OCI-LY1 (cell line): ENCODE results near the gene SCLY.

Experiments used
- H2AFZ ChIP-seq: fragments of 200-600 bp; sonication (generic), shearing (Covaris generic); 2 replicates; pipeline ENCODE4 v1.6.0; 2014; ENCODE audit warnings: antibody characterized with exemption, mild to moderate bottlenecking, low read length
- H3F3A ChIP-seq: fragments of 200-600 bp; sonication (generic), shearing (Covaris generic); 2 replicates; pipeline ENCODE4 v1.6.0; 2014; ENCODE audit warnings: mild to moderate bottlenecking, antibody characterized with exemption, low read length, moderate library complexity; ENCODE audit not compliant: insufficient read depth
- H3K27ac ChIP-seq: fragments of 200-600 bp; sonication (generic); 2 replicates; pipeline ENCODE4 v1.5.1; 2014; ENCODE audit warnings: low read length, mixed run types, mild to moderate bottlenecking, low read depth; ENCODE audit not compliant: poor library complexity, severe bottlenecking
- H3K27me3 ChIP-seq: fragments of 200-600 bp; sonication (generic); 2 replicates; pipeline ENCODE4 v1.6.0; 2014; ENCODE audit warnings: antibody characterized with exemption, mild to moderate bottlenecking, low read length, moderate library complexity; ENCODE audit not compliant: insufficient read depth
- H3K36me3 ChIP-seq: fragments of 200-600 bp; sonication (generic); 2 replicates; pipeline ENCODE4 v1.6.1; 2014; ENCODE audit warnings: mild to moderate bottlenecking, antibody characterized with exemption, low read length, moderate library complexity, mixed read lengths; ENCODE audit not compliant: insufficient read depth
- H3K4me1 ChIP-seq: fragments of 200-600 bp; sonication (generic); 2 replicates; pipeline ENCODE4 v1.5.1; 2014; ENCODE audit warnings: mild to moderate bottlenecking, low read length, moderate library complexity; ENCODE audit not compliant: insufficient read depth, severe bottlenecking
- H3K4me2 ChIP-seq: fragments of 200-600 bp; sonication (generic), shearing (Covaris generic); 2 replicates; pipeline ENCODE4 v1.6.1; 2014; ENCODE audit warnings: low read length
- H3K4me3 ChIP-seq: fragments of 200-600 bp; sonication (generic); 2 replicates; pipeline ENCODE4 v1.5.1; 2014; ENCODE audit warnings: low read length, low read depth, mild to moderate bottlenecking, mixed read lengths; ENCODE audit not compliant: poor library complexity, severe bottlenecking
- H3K79me2 ChIP-seq: fragments of 200-600 bp; shearing (Covaris generic); 2 replicates; pipeline ENCODE4 v1.6.1; 2016; ENCODE audit warnings: mixed run types, low read length, mixed read lengths; ENCODE audit not compliant: insufficient read depth
- H3K9ac ChIP-seq: fragments of 200-600 bp; sonication (generic), shearing (Covaris generic); 2 replicates; pipeline ENCODE4 v1.6.1; 2014; ENCODE audit warnings: mild to moderate bottlenecking, low read length, mixed read lengths
- H3K9me2 ChIP-seq: fragments of 200-600 bp; sonication (generic), shearing (Covaris generic); 2 replicates; pipeline ENCODE4 v1.6.1; 2014; ENCODE audit warnings: low read depth, mild to moderate bottlenecking, low read length, mixed read lengths
- H3K9me3 ChIP-seq: fragments of 200-600 bp; shearing (Covaris generic); 2 replicates; pipeline ENCODE4 v1.6.1; 2014; ENCODE audit warnings: low read length, mixed read lengths
- H4K20me1 ChIP-seq: fragments of 200-600 bp; sonication (generic), shearing (Covaris generic); 2 replicates; pipeline ENCODE4 v1.6.0; 2016; ENCODE audit warnings: mild to moderate bottlenecking, low read length; ENCODE audit not compliant: insufficient read depth
- EZH2 ChIP-seq: fragments of 200-600 bp; sonication (generic), shearing (Covaris generic); IDR thresholded peaks from 2 replicates; pipeline ENCODE4 v1.8.0; 2017; ENCODE audit warnings: borderline replicate concordance, mixed run types, mild to moderate bottlenecking, antibody characterized with exemption, low read length, moderate library complexity, mixed read lengths
- TF ChIP-seq, protein P1 (sequence below): fragments of 200-600 bp; sonication (generic), shearing (Covaris generic); IDR thresholded peaks from 2 replicates; pipeline ENCODE4 v1.5.1; 2017; ENCODE audit warnings: mild to moderate bottlenecking, antibody characterized with exemption, low read length, moderate library complexity, mixed read lengths

The SCLY gene

DNA sequence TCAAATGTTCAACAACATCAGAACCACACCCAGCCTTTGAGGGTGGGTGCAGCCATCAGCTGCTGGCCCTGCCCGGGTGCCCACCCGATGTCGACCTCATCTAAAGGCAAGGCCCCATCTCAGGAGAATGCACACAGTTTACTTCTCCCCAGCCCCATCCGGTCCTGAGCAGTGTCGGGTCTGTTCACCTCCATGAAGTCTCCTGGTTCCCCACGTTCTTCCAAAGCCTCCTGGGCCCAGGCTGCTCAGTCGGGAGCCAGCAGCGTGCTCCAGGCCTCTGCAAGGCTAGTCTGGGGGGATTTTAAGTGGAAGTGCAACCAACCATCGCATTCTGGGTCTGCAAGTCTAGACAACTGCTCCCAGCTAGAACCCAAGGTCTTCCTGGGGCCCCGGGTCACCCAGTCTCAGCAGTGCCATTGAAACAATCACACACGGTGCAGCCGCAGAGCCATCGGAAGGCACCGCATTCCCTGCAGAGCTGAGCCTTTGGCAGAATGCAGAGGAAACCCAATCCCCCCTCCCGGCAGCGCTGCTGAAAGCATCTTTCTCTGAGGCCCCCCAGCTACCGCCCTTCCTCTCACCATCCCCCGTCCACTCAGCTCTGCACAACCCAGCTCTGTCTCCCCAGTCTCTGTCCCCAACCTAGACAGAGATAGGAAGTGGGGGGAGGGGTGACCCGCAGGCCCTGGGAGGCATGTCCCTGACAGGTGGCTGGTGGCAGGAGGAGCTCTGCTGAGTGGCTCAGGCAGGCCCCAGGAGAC lies 47.8 kb downstream of the SCLY start:
- peak overlapping the region; percentile 3; the same call in 1 of the 2 replicates for H3K9ac ChIP-seq
- H3K4me1 ChIP-seq = peaks cover 32% of the 10 kb centered on the region
- TF ChIP-seq EZH2 = no peak
- TF ChIP-seq, protein P1, sequence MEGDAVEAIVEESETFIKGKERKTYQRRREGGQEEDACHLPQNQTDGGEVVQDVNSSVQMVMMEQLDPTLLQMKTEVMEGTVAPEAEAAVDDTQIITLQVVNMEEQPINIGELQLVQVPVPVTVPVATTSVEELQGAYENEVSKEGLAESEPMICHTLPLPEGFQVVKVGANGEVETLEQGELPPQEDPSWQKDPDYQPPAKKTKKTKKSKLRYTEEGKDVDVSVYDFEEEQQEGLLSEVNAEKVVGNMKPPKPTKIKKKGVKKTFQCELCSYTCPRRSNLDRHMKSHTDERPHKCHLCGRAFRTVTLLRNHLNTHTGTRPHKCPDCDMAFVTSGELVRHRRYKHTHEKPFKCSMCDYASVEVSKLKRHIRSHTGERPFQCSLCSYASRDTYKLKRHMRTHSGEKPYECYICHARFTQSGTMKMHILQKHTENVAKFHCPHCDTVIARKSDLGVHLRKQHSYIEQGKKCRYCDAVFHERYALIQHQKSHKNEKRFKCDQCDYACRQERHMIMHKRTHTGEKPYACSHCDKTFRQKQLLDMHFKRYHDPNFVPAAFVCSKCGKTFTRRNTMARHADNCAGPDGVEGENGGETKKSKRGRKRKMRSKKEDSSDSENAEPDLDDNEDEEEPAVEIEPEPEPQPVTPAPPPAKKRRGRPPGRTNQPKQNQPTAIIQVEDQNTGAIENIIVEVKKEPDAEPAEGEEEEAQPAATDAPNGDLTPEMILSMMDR = no peak
- peak overlapping the region; percentile 59 for H3K27ac ChIP-seq
- no peaks in the 10 kb centered on the region for H3K9me2 ChIP-seq
- no peak overlapping the region for H2AFZ ChIP-seq
- peak overlapping the region; percentile 28 for H3K4me3 ChIP-seq
- H3K9me3 ChIP-seq = peaks cover 11% of the 10 kb centered on the region; the same call in 1 of the 2 replicates
- H4K20me1 ChIP-seq = no peaks in the 10 kb centered on the region
- H3K27me3 ChIP-seq = peaks cover 3% of the 10 kb centered on the region; the same call in 1 of the 2 replicates
- no peaks in the 10 kb centered on the region; the same call in 1 of the 2 replicates for H3K36me3 ChIP-seq
- no peaks in the 10 kb centered on the region for H3K79me2 ChIP-seq
- no peaks in the 10 kb centered on the region for H3F3A ChIP-seq
- H3K4me2 ChIP-seq = peak overlapping the region; percentile 70

DNA sequence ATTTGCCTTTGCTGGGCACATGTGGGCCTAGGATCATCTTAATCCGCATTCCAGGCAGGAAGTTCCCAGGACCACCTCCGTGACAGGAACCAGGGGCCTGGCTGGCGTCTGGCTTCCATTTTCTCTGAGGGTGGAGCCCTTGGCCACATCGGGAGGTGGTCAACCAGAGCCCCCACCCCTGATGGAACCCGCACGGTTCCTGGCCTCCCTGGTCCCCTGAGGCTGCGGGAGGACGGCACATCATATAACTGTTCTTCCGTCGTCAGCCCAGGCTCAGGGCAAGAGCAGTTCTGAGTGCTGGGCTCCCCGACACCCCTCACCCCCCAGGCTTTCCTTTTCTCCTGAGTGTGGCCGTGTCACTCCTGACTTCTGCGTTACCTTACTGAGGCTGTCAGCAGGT lies 52.8 kb downstream of the SCLY start:
- H3K27ac ChIP-seq = no peak overlapping the region
- no peaks in the 10 kb centered on the region; the same call in 1 of the 2 replicates for H3K36me3 ChIP-seq
- no peak overlapping the region for H3K9ac ChIP-seq
- H3K4me2 ChIP-seq = no peak overlapping the region
- H3K9me3 ChIP-seq = peaks cover 11% of the 10 kb centered on the region; the same call in 1 of the 2 replicates
- no peak overlapping the region for H3K4me3 ChIP-seq
- H3K4me1 ChIP-seq = peaks cover 10% of the 10 kb centered on the region
- peaks cover 8% of the 10 kb centered on the region; the same call in 1 of the 2 replicates for H3K27me3 ChIP-seq
- H3K79me2 ChIP-seq = no peaks in the 10 kb centered on the region
- no peak overlapping the region for H2AFZ ChIP-seq
- no peaks in the 10 kb centered on the region for H4K20me1 ChIP-seq
- no peaks in the 10 kb centered on the region for H3F3A ChIP-seq
- no peak for TF ChIP-seq EZH2
- TF ChIP-seq, protein P1 = no peak
- H3K9me2 ChIP-seq = no peaks in the 10 kb centered on the region

DNA sequence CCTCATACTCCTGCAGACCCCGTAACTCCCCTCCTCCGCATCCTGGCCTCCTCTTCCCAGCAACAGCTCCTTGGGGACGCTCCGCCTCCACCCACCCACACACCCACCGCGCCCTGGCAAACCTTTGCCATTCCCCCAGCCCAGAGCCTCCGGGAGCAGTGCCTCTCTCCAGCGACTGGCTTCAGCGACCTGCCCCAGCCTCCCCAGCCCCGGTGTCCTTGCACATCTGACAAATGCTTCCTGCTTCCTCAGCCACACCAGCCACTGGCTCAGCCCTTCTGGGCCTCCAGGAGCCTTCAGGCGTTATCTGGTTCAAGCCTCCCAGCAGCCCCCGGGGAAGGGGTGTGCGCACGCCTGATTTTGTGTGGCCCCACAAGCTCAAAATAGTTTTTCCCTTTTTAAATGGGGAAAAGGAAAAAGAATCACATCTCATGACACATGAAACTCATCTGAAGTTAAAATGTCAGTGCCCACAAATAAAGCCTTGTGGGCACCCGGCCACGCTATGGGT lies 53.6 kb downstream of the SCLY start:
- H3K4me3 ChIP-seq = no peak overlapping the region
- H3F3A ChIP-seq = no peaks in the 10 kb centered on the region
- TF ChIP-seq EZH2 = no peak
- no peaks in the 10 kb centered on the region for H3K79me2 ChIP-seq
- peaks cover 8% of the 10 kb centered on the region; the same call in 1 of the 2 replicates for H3K27me3 ChIP-seq
- no peak overlapping the region for H3K27ac ChIP-seq
- H3K9ac ChIP-seq = no peak overlapping the region
- no peaks in the 10 kb centered on the region for H4K20me1 ChIP-seq
- H3K36me3 ChIP-seq = no peaks in the 10 kb centered on the region; the same call in 1 of the 2 replicates
- no peak overlapping the region for H3K4me2 ChIP-seq
- no peaks in the 10 kb centered on the region for H3K9me2 ChIP-seq
- H3K9me3 ChIP-seq = peaks cover 11% of the 10 kb centered on the region; the same call in 1 of the 2 replicates
- H3K4me1 ChIP-seq = peaks cover 2% of the 10 kb centered on the region
- no peak overlapping the region for H2AFZ ChIP-seq
